ENCODE measurements around the gene CHCHD10.

Gene CHCHD10

DNA sequence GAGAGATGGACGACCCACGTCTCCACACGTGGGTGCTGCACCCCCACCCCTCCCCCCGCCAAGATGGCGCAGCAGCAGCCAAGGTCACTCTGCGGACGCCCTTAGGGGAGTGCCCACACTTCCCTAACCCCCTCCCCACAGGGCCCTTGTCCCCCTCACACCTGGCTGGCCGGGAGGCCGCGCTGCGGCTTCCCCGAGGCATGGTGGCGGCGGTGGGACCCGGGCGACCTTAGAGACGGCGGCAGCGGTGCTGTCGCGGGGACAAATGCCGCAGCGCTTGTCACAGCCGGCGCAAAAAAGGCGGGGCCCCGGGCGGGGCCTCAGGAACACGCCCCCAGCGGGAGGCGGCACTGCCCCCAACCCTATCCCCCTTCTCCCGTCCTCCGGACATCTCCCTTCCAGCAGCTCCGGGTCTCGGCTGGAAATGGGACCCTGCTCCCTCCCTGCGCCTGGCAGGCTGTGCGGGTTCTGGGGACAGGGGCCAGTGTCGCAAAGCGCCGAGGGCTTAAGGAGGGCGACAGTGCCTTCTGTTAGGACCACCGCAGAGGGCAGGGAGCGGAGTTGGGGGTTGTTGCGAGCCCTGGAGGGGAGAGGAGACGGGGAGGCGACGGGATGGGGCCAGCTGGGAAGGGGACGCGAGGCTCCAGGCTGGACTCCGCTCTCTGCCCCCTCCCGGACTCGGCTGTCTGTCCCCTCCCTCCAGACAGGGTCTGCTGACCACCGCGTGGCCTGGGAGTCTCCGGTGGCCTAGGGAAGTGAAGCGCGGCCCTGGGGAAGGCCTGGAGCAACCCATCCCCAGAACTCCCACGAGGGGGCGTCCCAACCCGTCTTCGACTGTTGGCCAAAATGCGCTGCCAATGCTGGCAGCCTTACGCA is at the start of gene CHCHD10:
TSS of gene CHCHD10 (minus strand) at position 300 of the 876 bp plus-strand sequence. CDS start at position 202, 98 bp downstream.
- DNase-seq: peak; percentile 96

DNA sequence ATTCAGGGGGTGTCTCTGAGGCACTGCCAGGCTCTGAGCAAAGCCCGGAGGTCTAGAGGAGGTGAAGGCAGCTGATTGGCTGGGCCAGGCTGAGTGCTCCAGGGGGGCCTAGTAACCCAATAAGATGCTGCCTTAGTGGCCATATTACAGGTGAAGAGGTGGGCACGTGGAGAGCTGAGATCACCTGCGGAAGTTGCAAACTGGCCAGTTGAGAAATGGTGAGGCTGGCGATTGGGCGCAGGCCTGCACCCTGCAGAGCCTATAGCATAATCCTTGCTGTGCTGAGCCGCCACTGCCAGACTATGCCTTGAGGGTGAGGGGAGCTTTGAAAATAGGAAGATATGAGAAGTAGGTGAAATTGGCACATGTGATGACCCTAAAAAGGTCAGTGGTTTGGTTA is 49.4 kb upstream of the CHCHD10 start:
- DNase-seq: no peak

DNA sequence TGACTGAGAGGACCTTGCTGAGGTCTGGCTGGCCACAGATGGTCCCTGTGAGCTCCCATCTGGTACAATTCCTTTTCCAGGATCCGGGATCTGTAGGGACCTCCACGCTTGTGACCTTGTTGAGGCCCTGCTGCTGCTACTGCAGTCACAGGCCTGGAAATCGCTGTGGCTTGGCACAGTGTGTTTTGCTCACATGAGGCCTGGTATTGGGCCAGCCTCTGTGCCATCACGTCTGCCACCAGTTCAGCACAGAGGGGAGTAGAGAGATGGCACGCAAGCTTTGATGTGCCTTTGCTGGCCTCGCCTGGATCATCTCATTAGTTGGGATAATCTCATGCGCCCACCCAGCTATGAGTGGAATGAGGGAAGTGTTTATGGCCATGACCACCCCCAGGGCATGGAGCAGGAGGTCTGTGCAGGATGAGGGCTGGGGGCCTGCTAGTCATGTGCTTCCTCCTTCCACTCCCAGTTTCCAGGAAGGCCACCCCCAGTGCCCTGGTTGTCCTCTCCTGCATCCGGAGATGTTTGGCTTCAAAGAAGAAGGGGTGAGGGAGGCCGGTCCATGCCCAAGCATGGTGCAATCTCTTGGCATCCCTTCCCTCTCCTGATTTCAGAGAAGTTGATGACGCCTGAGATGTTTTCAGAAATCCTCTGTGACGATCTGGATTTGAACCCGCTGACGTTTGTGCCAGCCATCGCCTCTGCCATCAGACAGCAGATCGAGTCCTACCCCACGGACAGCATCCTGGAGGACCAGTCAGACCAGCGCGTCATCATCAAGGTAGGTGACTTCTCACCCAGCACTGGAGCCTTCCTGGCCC is 48.6 kb upstream of the CHCHD10 start:
- no peak for DNase-seq

DNA sequence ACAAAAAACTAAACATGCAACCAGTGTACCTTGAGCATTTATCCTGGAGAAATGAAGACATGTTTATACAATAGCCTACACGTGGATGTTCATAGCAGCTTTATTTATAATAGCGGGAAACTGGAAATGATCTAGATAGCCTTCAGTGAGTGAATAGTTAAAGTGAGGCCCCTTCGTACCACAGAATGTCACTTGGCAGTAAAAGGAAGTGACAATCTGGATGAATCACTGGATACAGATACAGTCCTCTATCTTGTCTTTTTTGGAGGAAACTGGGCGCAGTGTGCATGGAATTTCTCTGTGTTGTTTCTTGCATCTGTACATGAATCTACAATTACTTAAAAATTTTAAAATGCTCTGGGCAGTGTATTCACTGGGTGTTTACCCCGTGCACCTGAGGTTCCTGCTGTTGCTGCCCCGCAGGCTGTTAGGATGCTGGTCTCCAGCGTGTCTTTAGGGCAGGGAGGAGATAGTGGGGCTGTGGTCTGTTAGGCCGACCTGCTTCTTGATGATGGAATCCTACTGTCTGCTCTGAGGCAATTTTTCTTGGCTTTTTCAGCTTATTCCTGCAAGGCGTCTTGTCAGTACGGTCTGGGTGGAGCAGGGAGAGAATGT is 47.9 kb upstream of the CHCHD10 start:
- DNase-seq: no peak

DNA sequence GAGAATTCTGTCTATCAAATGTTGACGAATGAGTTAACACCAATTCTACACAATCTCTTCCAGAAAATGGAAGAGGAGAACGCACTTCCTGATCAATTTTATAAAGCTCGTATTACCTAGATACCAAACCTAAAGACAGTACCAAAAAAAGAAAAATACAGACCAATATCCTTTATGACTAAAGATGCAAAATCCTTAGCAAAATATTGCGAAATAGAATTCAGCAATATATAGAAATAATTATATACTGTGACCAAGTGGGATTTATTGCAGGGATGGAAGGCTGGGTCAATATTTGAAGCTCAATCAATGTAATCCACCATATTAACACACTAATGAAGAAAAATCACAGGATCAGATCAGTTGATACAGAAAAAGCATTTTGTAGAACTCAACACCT is 44.6 kb upstream of the CHCHD10 start:
- no peak for DNase-seq

DNA sequence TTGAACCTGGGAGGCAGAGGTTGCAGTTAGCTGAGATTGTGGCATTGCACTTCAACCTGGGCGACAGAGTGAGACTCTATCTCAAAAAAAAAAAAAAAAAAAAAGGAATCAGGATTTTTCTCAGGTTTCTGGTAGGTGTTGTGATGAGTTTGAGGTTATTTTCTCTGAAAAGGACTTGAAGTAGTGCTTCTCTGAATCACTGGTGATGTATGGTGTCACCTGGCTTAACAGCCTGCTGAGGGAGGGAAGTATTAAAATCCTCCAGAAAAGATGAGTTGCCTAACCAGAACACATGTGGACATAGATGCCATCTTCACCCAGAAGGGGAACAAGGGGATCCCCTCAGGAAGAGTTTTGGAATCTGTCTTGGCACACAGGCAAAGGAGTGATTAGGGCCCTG is 39.1 kb upstream of the CHCHD10 start:
- no peak for DNase-seq

DNA sequence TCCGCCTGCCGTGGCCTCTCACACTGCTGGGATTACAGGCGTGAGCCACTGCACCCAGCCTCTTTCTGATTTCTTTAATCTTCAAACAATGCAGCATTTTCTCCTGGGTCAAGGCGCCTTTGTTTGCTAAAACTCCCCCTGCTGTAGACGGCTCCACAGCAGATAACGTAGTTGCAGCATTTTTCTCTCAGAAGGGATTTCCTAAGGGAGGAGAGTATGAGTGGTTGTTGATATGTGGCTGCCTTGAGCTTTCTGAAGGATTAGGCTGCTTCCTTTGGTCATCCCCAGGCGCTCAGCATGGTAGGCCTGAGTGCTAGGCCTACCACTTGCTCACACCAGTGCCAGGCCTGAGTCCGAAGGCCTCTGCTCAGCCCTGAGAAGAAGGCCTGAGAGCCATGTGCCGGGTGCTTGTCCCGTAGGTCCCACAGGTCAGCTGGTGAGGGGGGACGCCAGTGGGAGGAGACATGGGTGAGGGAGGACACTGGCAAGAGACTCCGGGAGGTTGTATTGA is 37.1 kb upstream of the CHCHD10 start:
- no peak for DNase-seq

DNA sequence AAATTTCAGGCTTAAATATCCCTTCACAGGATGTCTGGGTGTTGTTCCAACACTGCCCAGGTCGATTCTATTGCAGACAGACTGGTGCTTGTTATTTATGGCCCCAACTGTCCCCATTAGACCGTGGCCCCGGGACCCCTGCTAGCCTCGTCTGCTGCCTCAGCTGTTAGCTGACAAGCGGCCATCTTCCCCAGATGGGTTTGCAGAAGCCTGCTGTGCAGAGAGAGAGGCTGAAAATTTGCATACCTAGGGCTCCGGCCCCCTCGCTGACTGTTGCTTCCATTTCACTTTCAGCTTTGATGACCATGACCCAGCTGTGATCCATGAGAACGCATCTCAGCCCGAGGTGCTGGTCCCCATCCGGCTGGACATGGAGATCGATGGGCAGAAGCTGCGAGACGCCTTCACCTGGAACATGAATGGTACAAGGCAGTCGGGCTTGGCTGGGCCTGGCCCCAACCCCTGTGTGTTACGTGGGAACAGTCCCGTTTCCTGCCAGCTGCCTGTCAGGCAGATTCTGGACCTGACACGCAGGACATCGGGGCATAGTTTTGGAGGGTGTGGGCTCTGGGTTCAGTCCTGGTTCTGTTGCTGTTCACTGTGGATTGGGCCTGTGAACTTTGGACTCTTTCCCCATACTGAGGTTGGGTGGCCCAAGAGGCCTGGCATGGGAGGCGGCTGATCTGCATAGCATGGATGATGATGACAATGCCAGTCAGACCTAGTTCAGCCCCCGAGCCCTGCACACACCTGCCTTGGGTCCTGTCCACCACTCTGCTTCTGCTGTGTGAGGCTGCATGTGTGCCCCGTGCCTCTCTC is 35.4 kb upstream of the CHCHD10 start:
- DNase-seq: no peak

DNA sequence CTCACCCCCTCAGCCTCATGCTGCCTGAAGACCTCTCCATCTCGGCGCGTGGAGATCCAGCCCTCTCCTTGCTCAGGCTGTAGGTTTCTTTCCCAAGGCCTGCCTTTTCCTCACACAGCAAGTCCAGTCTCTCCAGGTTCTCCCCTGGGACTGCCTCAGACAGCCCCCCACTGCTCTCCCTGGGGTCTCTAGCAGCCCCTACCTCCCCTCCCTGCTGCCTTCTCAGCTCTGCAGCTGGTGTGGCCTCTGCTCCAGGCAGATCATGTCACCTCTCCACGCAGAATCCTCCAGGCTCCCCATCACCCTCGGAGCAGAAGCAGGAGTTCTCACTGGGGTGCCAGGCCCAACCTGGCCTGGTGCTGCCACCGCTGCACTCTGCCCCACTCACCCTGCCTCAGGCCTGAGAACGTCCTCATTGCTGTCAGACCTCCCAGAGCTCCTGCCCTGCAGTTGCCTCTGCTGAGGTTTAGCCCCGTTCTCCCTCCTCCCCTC is 34.2 kb upstream of the CHCHD10 start:
- no peak for DNase-seq

DNA sequence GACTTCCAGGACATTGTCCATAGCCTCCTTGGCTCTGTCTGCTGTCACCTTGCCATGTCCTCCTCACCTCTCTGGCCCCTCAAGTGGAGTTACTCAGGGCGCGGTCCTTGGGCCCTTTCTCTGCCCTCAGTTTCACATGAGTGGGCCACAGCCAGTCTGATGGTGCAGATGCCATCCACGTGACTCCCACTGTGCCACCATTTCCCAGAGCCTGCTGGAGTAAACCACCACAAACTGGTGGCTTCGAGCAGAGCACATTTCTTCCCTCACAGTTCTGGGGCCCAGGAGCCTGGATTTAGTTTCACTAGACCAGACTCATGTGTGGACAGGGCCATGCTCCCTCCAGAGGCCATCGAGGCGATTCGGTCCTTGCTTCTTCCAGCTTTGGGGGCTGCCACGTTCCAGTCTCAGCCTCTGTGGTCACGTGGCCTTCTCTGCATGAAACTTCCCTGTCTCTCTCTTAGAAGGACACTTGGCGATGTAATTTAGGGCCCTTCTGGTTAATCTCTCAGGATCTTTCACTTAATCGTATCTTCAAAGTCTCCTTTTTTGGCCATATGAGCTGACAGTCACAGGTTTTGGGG is 33.6 kb upstream of the CHCHD10 start:
- DNase-seq: no peak

DNA sequence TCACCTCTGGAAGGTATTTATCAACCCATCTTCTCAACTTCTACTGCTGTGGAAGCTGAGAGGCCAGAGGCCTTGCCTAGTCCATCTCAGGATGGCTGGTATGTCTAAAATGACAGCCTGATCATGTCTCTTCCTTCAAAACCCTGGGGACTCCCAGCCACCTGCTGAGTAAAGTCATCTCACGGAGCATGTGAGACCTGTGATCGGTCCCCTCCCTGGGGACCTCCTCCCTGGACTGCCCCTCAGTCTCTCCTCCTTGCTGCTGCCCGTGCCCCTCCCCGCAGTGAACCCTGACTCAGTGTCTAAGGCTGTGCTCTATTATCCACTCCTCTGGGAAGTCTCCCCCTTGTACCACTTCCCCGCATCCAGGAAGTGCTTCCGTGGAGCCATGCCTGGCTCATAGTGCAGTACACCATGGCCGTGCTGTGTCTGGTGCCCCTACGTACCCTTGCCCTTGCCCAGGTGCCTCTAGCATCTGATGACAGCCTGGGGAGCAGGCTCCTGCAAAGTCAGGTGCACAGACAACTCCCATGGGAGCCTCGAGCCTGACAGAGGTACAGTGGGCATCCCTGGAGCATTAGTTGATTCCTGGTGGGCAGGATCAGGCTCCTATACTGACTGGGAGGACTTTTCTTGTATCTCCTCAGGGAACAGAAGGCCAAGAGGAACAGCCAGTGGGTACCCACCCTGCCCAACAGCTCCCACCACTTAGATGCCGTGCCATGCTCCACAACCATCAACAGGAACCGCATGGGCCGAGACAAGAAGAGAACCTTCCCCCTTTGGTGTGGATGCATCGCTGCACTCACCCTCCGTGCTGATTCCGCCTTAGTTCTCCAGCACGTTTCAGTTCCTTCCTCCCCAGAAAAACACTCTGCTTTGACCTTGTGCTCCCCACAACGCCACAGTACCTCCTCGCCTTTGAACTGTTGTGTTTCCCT is 32.8 kb upstream of the CHCHD10 start:
- DNase-seq: no peak

DNA sequence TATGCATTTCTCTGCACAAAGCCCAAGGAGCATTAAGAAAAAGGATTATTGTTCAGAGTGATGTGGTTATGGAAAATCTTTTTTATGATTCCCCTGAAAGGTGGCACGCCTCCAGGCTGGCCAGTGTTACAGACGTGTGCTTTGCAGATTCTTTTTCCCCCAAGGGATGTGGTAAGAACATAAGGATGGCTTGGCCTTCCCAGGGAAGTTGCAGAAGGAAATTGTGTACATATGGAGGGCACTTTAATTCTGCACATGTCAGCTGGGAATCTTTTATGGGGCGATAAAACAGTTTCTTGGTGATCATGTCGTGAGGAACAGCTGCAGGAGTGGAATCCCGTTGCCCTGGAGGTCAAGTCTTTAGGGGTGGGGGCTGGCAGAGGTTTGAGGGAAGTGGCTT is 28.7 kb upstream of the CHCHD10 start:
- no peak for DNase-seq

DNA sequence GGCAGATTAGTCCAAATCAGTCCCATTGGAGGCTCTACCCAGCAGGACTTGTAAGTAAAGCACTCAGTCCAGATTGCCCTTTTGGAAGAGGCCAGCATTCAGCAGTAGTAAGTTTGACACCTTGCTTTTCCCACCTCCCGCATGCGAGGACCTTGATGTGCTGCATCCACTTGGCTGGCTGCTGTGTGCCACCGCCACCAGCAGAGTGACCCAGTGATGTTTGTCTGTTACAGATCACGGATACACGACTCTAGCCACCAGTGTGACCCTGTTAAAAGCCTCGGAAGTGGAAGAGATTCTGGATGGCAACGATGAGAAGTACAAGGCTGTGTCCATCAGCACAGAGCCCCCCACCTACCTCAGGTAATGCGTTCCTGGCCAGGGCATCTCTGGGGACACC is 25.6 kb upstream of the CHCHD10 start:
- no peak for DNase-seq

DNA sequence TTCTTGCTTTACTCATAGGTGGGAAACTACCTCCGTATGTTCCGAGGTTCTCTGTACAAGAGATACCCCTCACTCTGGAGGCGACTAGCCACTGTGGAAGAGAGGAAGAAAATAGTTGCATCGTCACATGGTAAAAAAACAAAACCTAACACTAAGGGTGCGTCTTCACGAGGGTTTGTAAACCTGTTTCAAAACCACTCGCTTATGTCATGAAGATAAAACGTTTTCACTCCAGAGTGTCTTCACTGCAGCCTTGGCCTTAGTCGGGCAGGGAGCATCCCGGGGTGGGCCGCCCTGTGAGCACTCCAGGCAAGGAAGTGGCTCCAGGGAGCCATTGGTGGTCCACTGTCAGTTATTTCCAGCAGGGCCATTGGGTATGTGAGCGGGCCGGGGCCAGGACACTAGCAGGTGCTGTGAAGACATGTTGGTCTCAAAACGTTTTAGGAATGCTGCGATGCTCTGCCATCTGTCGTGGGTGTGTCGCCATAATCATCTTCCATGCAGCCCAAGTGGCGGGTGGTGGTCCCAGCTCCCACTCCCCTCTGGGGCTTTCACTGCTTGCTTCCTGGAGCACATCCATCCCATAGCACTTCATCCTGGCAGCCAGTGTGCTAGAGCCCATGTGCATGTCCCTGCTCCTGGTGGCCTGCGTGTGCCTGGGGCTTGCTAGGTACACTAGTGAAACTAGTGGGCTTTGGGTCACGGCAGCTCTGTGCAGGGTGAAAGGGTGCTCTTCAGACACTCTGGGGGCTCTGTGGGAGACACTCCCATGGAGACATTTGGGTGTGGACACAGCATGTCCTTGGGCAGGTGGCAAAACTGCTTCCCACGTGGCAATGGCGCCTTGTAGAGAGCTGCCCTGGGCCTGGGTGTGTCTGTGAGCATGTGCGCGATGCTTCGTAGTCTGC is 24.2 kb upstream of the CHCHD10 start:
- no peak for DNase-seq

DNA sequence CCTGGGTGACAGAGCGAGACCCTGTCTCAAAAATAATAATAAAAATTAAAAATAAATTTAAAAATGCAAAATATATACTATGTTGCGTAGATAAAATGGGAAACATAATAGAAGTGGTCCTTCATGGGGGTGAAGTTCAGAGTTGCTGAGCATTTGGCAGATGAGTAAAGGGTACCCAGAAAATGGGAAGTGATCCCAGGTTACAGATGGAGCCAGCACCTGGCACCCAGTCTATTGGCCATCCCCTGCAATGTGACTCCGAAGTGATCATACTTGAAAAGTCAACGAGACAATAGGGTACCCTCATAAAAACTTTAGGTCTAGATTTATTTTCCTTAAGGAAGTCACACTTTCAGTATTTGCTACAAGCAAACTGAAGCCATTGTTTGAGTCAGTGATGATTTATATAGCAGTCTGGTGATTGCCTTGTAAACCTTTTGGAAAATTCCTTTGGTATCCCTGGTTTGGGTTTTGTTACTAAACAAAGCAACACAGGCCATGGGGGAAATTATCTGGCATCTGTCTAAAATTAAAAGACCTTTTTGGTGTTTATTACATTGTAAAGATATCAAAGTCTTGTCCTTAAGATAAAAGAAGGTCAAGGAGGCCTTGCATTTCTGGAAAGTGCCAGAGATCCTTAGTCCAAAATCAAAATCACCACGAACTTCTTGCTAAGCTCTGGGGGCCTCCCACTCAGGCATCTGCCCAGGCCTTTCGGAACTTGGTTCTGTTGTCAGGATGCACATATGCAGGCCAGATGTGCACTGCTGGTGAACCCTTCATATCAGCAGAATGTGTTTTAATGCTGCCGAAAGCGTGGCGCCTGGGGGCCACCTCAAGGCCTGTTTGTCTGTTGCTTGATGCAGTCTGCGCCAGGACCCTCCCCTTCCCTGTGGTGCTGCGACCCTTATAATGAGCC is 23.3 kb upstream of the CHCHD10 start:
- DNase-seq: peak; percentile 70

DNA sequence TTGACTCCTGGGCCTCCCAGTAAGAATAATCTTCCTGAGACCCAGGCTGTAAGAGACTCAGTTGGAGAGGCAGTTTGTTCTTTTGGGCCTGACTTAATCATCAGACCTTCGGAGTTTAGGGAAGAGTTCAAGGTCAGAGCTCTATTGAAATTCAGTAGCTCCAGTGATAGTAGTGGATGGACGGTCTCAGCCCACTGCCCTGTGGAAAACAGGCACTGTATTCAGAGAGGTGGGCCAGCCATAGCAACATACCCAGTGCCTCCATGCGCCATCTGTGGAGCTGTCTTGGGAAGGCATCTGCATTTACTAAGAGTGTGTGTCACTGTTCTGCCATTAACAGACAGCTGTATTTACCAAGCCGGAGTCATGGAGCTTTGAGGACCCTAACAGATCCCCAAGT is 21.9 kb upstream of the CHCHD10 start:
- DNase-seq: no peak

DNA sequence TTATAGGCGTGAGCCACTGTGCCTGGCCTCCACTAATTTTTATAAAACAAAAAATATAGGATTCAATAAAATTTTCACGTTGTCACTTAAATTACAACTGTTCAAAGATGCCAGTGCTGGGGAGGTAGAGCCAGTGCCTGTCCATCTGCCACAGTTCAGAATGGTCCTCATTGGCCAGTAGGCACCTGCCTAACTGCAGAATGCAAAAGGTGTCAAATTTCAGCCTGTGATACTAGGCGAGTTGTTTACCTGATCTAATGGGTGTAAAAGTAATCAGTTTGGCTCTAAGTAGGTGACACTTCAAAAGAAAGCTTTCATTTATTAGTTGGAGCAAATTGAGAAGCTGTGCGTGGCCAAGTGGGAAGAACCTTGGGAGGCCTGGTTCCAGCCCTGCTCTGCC is 21.3 kb upstream of the CHCHD10 start:
- no peak for DNase-seq

DNA sequence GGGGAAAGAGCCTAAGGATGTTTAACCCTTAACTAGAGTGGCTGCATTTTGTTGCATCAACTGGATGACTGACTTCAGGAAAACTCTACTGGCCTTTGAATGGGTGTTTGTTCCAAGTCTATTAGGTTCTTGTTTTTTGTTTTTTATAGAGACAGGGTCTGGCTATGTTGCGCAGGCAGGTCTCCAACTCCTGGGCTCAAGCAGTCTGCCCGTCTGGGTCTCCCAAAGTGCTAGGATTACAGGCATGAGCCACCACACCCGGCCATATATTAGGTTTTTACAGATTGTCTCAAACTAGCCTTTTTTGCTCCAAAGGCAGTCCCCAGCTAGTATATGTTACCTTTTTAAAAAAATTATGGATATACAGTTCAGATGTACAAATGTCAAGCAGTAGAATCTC is 20.1 kb upstream of the CHCHD10 start:
- DNase-seq: no peak

DNA sequence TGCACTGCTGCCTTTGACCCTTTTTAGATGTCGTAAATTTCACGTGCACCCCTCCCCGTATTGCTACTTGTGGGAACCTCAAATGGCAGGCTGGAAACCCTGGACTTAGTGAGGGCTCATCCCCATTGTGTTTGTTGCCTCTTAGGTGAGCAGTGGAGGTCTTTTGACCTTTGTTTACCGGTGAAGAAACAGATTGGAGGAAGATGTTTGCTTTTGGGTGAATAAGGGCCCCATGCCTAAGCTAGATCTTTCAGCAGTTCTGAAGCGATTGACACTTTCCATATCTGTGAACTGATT is 19.8 kb upstream of the CHCHD10 start:
- DNase-seq: no peak

All from eye (tissue), 1 donor.